HG02571 (cell line): ENCODE results near the gene ACTL7B.
"Not testable (repeated sequence)": the region's sequence is repeated elsewhere in the genome, so short reads cannot be mapped to it uniquely, and the experiment has no call there.

Source experiments
- ATAC-seq: cut with Tn5 transposase; IDR thresholded peaks from one replicate; pipeline ENCODE4 v1.9.1; 2021; ENCODE audit warnings: mild to moderate bottlenecking, moderate library complexity; ENCODE audit not compliant: unreplicated experiment

ACTL7B gene

GRCh38 chr9:108869092-108869725 is 13.4 kb upstream of the ACTL7B start:
- ATAC-seq, result no peak

GRCh38 chr9:108867829-108868228 is 12.0 kb upstream of the ACTL7B start:
- ATAC-seq, result no peak

GRCh38 chr9:108867116-108867515 is 11.3 kb upstream of the ACTL7B start:
- ATAC-seq, result no peak

GRCh38 chr9:108866001-108866420 is 10.2 kb upstream of the ACTL7B start:
- ATAC-seq, result no peak

GRCh38 chr9:108865037-108865436 is 9.3 kb upstream of the ACTL7B start:
- ATAC-seq, result no peak

- no peak for ATAC-seq
Observed at GRCh38 chr9:108864446-108864845, 8.7 kb upstream of the ACTL7B start.

GRCh38 chr9:108863891-108864290 is 8.1 kb upstream of the ACTL7B start:
- no peak for ATAC-seq

GRCh38 chr9:108861997-108862396 is 6.2 kb upstream of the ACTL7B start, which contains the start of gene ACTL7A:
Gene ACTL7A, plus strand, starts transcription at chr9:108862266. Its CDS starts 57 bp downstream, at chr9:108862323.
- ATAC-seq, result no peak

- no peak for ATAC-seq
Observed at GRCh38 chr9:108861464-108861863, 5.7 kb upstream of the ACTL7B start.

GRCh38 chr9:108860764-108861163 is 5.0 kb upstream of the ACTL7B start:
- no peak for ATAC-seq

GRCh38 chr9:108860354-108860753 is 4.6 kb upstream of the ACTL7B start:
- no peak for ATAC-seq

GRCh38 chr9:108859459-108860114 is 3.8 kb upstream of the ACTL7B start:
- no peak for ATAC-seq

GRCh38 chr9:108857572-108857971 is 1.8 kb upstream of the ACTL7B start:
- ATAC-seq, result no peak

- ATAC-seq, result no peak
Observed at GRCh38 chr9:108855529-108855886, 278 bp downstream of the ACTL7B start.

- ATAC-seq, result no peak
Observed at GRCh38 chr9:108854641-108855528, 901 bp downstream of the ACTL7B start.

GRCh38 chr9:108854094-108854493 is 1.7 kb downstream of the ACTL7B start:
- no peak for ATAC-seq

GRCh38 chr9:108852079-108852478 is 3.7 kb downstream of the ACTL7B start:
- ATAC-seq, result no peak

- ATAC-seq, result no peak
Observed at GRCh38 chr9:108851138-108851537, 4.6 kb downstream of the ACTL7B start.

GRCh38 chr9:108850293-108850897 is 5.4 kb downstream of the ACTL7B start:
- no peak for ATAC-seq

- ATAC-seq, result not testable (repeated sequence)
Observed at GRCh38 chr9:108848296-108848695, 7.5 kb downstream of the ACTL7B start.

- ATAC-seq, result no peak
Observed at GRCh38 chr9:108845947-108846346, 9.8 kb downstream of the ACTL7B start.
